Neural progenitor cell (in vitro differentiated cells): Measurements from ENCODE around the gene WDR86.

Experiments used
- CTCF ChIP-seq: fragments of 200-600 bp; sonication (generic); IDR thresholded peaks from 2 replicates; pipeline ENCODE4 v1.5.1; 2017; ENCODE audit warnings: antibody characterized with exemption, mild to moderate bottlenecking
- EZH2 ChIP-seq: fragments of 200-600 bp; sonication (generic); IDR thresholded peaks from 2 replicates; pipeline ENCODE4 v1.6.1; 2017; ENCODE audit warnings: antibody characterized with exemption, mild to moderate bottlenecking, moderate library complexity
- EZH2phosphoT487 ChIP-seq: fragments of 200-600 bp; sonication (generic); IDR thresholded peaks from 2 replicates; pipeline ENCODE4 v1.6.1; 2017; ENCODE audit warnings: antibody characterized with exemption

- TF ChIP-seq CTCF (peak; percentile 7), EZH2 (peak; percentile 75), EZH2phosphoT487 (peak; percentile 28)
Measured at GRCh38 chr7:151409667-151410404, at the start of gene WDR86.
